Neutrophil (primary cell): ENCODE measurements around the gene ALOX5AP.
A peak's percentile ranks its signal among the peaks of the same experiment; 100 is the strongest.

Experiments used
- H3K27ac ChIP-seq: fragments of 200-600 bp; sonication (generic); 2 replicates; pipeline ENCODE4 v1.5.1; 2016; ENCODE audit warnings: mild to moderate bottlenecking, moderate library complexity
- H3K27me3 ChIP-seq: fragments of 200-600 bp; sonication (generic); 2 replicates; pipeline ENCODE4 v1.6.0; 2016; ENCODE audit warnings: mild to moderate bottlenecking
- H3K36me3 ChIP-seq: fragments of 200-600 bp; sonication (generic); 2 replicates; pipeline ENCODE4 v1.5.1; 2017
- H3K4me1 ChIP-seq, 2 experiments: fragments of 200-600 bp in 1 of 2; sonication (generic) in 1 of 2; 1 replicate in 1 of 2; 2 replicates in 1 of 2; pipeline versions ENCODE4 v1.5.1 to v1.6.1; 2013 to 2016; ENCODE audit warnings: low read depth in 1 of 2, low read length in 1 of 2, mild to moderate bottlenecking in 1 of 2, moderate library complexity in 1 of 2; ENCODE audit not compliant: control insufficient read depth in 1 of 2, insufficient read depth in 1 of 2
- H3K4me3 ChIP-seq, 2 experiments: fragments of 200-600 bp in 1 of 2; sonication (generic) in 1 of 2; 1 replicate in 1 of 2; 2 replicates in 1 of 2; pipeline ENCODE4 v1.5.1; 2013 to 2016; ENCODE audit warnings: low read depth in 1 of 2, low read length in 1 of 2, mild to moderate bottlenecking in 1 of 2, moderate library complexity in 1 of 2
- H3K9me3 ChIP-seq: fragments of 200-600 bp; sonication (generic); 2 replicates; pipeline ENCODE4 v1.5.1; 2016
- TF ChIP-seq, protein P1 (sequence below): fragments of 200-600 bp; sonication (generic); IDR thresholded peaks from 2 replicates; pipeline ENCODE4 v1.5.1; 2016; ENCODE audit warnings: antibody characterized with exemption

Gene ALOX5AP

DNA sequence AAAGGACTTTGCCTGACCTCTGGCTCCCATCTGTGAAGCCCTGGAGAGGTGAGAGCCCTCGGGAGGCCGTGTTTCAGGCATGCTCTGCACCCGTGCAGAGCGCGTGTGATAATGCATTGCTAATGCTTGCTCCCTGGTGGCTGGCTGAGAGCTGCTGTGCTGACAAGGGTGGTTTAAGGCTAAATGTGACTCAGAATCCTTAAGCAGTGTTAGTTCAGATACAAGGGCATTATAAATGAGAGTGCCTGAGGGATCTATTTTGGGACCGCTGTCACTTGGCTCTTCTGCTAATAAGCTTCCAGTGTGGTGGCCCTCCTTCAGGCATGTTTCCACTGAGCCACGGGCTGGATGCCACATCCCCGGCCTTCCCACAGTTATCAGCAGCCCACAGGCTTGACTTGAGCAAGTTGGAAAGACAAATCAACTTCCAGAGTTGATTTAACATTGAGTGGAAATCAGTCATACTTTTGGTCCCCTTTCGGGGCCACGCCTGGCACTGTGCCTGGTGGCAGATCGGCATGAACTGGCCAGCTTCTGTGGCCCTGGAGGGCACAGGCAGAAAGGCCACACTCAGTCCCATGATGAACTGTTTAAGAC, 17.0 kb downstream of the ALOX5AP start:
- Histone ChIP-seq H3K4me3 (no peak overlapping the region), H3K9me3 (no peaks in the 10 kb centered on the region), H3K4me1 (peaks cover 42 to 65% of the 10 kb centered on the region in 2 experiments), H3K27ac (peak overlapping the region; percentile 94), H3K27me3 (no peaks in the 10 kb centered on the region), H3K36me3 (peaks cover 98% of the 10 kb centered on the region)
- TF ChIP-seq, protein P1, sequence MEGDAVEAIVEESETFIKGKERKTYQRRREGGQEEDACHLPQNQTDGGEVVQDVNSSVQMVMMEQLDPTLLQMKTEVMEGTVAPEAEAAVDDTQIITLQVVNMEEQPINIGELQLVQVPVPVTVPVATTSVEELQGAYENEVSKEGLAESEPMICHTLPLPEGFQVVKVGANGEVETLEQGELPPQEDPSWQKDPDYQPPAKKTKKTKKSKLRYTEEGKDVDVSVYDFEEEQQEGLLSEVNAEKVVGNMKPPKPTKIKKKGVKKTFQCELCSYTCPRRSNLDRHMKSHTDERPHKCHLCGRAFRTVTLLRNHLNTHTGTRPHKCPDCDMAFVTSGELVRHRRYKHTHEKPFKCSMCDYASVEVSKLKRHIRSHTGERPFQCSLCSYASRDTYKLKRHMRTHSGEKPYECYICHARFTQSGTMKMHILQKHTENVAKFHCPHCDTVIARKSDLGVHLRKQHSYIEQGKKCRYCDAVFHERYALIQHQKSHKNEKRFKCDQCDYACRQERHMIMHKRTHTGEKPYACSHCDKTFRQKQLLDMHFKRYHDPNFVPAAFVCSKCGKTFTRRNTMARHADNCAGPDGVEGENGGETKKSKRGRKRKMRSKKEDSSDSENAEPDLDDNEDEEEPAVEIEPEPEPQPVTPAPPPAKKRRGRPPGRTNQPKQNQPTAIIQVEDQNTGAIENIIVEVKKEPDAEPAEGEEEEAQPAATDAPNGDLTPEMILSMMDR, result no peak

DNA sequence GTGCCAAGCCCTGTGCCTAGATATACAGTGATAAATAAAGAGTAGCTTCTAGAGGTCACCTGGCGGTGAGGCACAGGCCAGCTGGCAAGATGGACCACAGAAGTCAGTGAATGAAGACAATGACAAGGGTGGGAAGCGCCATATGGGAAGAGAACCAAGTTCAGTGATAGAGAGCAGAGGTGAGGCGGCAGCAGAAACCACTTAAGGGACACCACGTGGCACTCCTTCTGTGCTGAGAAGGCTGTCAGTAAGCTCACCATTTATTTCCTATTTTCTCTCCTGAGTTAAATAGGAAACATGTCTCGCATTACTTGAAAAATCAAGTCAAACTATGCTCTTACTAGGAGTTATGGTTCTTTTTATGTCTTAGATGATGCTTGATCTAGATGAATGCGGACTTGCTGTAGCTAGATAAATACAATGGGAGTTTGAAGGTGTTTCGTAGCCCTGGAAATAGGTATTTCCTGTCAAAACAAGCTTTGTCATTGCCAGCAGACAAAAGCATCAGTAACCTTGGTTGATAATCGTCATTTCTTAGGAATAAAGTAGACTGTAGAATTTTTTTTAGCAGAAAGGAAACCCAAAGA, 17.8 kb downstream of the ALOX5AP start:
- H3K9me3 ChIP-seq, result no peaks in the 10 kb centered on the region
- H3K27me3 ChIP-seq, result no peaks in the 10 kb centered on the region
- peaks cover 100% of the 10 kb centered on the region for H3K36me3 ChIP-seq
- H3K4me3 ChIP-seq, result no peak overlapping the region
- peak overlapping the region; percentile 94 for H3K27ac ChIP-seq
- H3K4me1 ChIP-seq, result peaks cover 34 to 57% of the 10 kb centered on the region in 2 experiments
- TF ChIP-seq, protein P1, result no peak

DNA sequence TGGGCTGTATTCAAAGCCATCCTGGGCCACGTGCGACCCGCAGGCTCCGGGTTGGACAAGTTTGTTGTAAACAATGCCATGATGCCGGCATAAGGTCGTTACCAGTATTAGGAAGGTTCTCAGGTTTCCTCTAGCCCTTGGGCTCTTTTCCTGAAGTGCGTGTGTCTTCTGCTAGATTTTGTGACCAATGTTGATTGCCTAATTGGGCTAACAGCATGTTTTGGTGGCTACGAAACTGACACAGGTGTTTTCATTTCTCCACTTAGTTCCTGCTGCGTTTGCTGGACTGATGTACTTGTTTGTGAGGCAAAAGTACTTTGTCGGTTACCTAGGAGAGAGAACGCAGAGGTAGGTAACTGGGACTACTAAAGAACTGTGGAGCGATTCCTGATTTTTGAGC, 20.3 kb downstream of the ALOX5AP start:
- Histone ChIP-seq H3K27me3 (no peaks in the 10 kb centered on the region), H3K4me1 (peaks cover 10 to 31% of the 10 kb centered on the region in 2 experiments), H3K9me3 (no peaks in the 10 kb centered on the region), H3K27ac (peak overlapping the region; percentile 94), H3K36me3 (peaks cover 100% of the 10 kb centered on the region), H3K4me3 (no peak overlapping the region)
- TF ChIP-seq, protein P1, result no peak

DNA sequence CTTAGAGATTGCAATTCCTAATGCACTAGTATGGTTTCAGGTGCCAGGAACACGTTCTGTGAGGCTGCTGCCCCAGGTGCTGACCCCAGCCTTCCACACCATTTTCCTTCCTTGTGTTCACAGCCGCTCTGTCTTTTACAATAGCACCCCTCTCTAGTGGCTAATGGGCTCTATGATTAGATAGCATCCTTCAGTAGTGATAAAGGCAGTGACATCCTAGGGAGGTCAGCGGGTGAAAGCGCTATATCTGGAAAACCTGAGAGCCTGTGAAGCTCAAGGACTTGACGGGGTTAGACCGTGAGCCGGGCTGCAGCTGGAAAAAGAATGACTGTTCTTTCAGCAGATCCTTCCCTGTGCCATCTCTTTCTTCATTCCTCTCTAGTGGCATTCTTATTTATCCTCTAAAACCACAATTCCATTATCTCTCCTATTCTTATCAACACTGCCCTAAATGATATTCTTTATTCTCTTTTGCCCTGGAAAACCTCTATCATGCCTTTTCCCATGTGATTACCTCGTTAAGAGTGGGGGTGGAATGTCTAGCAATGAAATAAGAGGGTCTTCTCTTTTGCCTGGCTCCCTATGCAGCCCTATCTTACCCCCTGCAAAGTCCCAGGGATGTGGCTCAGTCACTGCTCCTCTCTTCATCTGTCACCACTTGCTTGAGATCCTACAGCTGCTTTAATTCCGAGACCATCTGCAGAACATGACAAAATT, 21.8 kb downstream of the ALOX5AP start:
- Histone ChIP-seq H3K4me1 (peaks cover 8 to 22% of the 10 kb centered on the region in 2 experiments), H3K36me3 (peaks cover 100% of the 10 kb centered on the region), H3K9me3 (no peaks in the 10 kb centered on the region), H3K27ac (peak overlapping the region; percentile 51), H3K27me3 (no peaks in the 10 kb centered on the region), H3K4me3 (no peak overlapping the region)
- TF ChIP-seq, protein P1, result no peak

DNA sequence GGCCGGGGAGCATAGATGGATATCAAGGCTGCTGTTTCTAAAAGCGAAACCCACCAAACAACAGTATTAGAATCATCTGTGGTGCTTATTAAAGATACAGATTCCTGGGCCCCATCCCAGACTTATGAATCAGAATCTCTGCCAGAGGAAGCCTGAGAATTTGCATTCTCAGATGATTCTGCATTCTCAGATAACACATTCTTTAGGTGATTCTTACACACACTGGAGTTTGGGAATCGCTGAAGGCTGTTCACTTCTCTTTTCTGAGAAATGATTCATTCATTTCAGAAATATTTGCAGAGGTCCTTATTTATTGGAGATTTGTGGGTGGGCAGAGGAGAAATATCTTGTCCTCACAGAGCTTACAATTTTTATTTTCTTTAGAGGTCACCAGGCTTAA, 24.4 kb downstream of the ALOX5AP start:
- H3K36me3 ChIP-seq, result peaks cover 100% of the 10 kb centered on the region
- TF ChIP-seq, protein P1, result no peak

More for the DNA sequence above, 24.4 kb downstream of the ALOX5AP start:
- peak overlapping the region; percentile 51 for H3K27ac ChIP-seq
- H3K27me3 ChIP-seq, result no peaks in the 10 kb centered on the region
- peaks cover 13 to 18% of the 10 kb centered on the region in 2 experiments for H3K4me1 ChIP-seq
- H3K4me3 ChIP-seq, result no peak overlapping the region
- no peaks in the 10 kb centered on the region for H3K9me3 ChIP-seq
